IPS-NIHi7 (cell line): ENCODE results near the gene MICAL3.

Experiments used
- DNase-seq: peaks from one replicate; pipeline ENCODE4 v3.0.0; 2012; ENCODE audit warnings: mixed read lengths; ENCODE audit errors: extremely low spot score

Gene MICAL3

DNA sequence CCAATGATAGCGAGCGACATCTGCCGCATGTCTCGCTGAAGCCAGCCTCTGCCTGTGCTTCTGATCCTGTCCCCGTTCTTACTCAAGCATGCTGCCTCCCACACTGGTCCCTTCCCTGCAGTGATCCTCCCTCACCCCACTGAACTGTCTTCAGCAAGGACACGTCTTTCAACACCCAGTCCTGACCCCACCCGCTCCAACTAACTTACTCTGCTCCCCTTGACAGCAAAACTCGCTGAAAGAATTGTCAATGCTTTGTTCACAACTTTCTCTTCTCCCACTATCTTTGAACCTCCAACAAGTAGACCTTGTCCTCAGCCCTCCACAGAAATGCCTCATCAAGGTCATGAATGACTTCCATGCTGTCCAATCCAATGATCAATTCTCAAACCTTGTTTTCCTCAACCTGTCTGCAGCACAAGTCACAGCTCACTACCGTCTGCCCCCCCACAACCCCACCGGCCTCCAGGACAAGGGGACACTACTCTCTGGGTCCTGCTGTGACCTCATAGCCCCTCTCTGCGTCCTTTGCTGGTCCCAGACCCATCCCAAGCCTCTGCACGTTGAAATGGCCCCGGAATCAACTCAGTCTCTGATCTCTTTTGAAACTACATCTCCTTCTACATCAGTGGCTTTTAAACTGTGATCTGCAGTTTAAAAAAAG lies 108.0 kb downstream of the MICAL3 start:
- DNase-seq, result no peak

DNA sequence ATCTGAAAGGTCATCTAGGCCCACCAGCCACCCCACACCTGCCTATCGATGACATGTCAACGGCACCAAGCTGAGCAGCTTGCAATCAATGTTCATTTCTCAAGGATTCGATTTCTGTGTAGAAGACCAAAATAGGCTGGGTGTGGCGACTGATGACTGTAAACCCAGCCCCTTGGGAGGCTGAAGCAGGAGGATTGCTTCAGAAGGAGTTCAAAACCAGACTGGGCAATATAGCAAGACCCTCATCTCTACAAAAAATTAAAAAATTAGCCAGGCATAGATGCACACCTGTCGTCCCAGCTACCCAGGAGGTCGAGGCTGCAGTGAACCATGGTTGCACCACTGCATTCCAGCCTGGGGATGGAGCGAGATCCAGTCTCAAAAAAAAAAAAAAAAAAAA lies 108.7 kb downstream of the MICAL3 start:
- no peak for DNase-seq

GRCh38 chr22:17915188-17915587 lies 109.2 kb downstream of the MICAL3 start:
- no peak for DNase-seq

- DNase-seq, result no peak
These were observed 109.9 kb downstream of the MICAL3 start for GRCh38 chr22:17914474-17914873.

DNA sequence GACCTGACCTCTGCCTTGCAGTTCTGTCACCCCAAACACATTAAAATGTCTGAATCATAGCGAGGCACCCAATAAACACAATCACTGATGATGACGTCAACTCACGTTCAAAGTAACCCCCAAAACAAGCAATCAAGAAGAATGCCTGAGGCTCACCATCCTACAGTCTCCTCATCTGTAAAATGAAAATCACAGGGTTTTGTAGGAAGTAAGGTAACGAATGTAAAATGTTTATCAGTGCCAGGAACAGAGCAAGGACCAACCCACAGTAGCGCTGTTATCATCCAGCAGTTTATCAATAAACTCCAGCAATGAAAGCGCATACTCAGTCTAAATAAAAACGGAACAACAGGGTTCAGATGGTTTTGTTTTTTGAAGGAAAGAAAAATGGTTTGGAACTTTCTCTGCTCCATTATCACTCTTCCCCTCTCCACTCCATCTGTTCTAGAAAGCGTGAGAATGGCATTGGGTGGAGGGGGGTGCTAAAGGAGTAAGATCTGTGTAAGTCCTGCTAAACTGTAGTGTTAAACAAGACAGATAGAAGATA lies 110.5 kb downstream of the MICAL3 start:
- DNase-seq, result no peak

DNA sequence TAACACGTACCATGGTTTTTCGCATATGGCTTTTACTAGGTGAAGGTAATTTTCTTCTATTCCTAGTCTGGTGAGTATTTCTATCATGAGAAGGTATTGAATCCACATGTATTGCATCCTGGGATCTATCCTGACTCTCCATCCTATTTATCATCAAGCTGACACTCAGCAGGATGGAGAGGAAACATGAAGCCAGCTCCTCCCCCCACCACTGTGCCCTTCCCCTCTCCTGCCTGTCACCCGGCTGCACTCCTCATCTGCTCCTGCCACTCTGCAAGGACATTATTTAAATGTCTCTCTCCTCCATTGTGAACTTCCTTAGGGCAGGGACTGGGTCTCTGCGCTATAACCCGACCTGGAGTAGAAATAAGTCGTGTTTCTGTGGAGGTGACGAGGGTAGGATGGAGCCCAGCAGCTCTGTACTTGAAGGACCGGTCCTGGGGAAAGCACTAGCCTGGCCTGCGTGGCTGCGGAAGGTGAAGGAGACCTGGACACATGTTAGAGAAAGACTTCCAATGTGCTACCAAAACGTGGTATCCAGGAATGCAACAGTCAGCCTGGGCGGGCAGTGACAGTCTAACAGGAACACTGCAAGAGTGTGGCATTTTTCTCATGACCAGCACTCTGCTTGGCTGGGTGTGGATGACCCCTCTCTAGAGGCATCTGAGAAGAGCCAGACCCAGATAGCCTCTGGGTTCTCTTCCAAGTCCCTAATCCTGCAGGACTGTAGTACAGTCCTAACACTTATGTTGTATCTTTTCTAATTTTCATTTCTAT lies 111.2 kb downstream of the MICAL3 start:
- no peak for DNase-seq

- DNase-seq, result no peak
These were observed 112.5 kb downstream of the MICAL3 start for GRCh38 chr22:17911887-17912286.

DNA sequence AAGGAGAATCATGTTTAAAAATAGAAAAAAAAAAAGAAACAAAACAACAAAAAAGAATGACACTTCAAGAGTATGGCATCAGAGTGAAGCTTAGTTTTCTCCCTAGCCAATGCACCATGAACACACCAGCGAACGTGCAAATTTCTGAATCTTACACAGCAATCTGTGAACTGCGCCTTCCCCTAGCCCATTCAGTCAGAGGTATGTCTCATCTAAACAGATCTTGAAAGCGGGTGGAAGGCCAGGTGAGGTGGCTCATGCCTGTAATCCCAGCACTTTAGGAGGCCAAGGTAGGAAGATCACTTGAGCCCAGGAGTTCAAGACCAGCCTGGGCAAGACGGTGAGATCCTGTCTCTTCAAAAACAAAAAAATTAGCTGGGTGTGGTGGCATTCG lies 113.1 kb downstream of the MICAL3 start:
- DNase-seq, result no peak

DNA sequence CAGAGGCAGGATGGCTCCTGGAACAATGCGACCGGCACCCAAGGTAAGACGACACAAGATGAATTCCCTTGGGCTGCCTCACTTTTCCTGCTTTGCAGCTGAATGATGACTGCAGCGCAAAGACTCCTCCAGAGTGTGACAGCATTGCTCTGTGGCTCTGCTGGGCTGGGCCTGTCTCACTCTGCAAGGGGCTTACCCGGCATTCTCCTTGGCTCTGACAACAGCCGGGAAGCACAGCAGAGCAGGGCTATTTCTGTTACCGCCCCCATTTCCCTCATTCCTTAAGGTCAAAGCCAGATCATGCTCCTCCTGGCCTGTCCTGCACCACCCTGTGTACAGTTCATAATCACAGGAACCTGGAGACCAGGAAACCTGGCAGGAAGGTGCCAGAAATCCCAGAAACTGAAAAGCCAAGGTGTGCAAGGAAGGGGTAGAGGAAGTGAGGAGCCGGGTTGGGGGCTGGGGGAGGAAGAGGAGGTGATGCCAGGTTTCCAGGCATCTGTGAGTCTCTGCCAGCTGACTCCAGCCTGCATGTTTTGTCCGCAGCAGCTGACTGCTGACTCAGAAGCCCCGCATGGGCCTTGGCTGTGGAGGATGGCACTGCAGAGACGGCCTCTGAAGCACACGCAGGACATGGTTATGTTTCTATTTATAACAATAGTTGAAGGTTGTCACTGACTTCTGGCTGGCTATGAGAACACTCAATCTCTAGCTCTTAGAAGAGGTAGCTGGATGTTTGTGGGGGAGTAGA lies 113.6 kb downstream of the MICAL3 start:
- peak; percentile 87 for DNase-seq

GRCh38 chr22:17907748-17908051 lies 116.7 kb downstream of the MICAL3 start:
- no peak for DNase-seq

DNA sequence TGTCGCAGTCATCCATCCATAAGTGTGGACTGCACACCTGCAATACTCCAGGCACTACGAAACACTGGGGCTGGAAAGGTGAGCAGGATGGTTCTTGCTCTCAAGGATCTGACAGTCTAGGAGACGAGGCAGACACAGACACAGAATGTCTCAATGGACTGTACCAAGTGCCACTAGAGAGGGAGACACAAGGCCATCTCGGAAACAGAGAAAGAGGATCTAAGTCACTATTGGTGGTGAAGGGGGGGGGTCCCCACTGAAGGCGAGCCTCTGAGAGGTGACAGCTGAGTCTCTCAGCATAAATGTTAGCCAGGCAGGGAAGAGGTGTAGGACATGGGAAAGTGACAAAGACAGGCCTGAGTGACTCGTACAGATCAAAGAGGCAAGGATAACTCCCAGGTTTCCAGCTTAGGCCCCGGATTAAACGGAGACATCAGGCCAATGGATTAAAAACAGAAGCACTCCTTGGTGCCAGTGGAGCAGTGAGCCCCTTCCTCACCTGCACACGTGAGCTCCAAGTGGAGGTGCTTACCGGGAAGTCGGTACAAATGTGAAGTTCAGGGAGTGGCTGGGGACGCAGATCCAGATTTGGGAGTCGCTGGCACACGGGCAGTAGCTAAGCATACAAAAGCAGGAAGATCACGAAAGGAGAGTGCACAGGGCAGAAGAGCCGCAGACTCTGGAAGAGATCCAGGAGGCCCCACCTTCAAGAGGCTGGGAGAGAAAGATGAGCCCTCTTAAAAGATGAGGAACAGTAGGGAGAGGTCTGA lies 117.2 kb downstream of the MICAL3 start:
- DNase-seq, result no peak

DNA sequence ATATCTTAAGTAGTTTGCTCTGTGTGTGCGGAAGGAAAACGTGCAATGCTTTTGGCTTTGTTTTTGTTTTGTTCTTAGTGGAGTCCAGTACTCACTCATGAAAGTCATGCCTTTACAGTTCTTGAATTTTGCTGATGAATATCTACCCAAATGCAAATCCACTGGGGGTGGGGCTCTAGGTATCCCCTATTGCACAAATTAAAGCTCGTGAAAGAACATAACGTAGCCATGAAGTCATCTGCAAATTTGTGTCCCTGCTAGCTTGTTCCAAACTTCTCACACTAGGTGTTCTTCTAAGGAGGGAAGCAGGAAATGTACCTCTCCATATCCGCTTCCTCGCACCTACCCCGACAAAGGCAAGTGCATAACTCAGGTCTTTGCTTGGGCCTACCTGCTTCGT lies 118.9 kb downstream of the MICAL3 start:
- DNase-seq, result no peak

DNA sequence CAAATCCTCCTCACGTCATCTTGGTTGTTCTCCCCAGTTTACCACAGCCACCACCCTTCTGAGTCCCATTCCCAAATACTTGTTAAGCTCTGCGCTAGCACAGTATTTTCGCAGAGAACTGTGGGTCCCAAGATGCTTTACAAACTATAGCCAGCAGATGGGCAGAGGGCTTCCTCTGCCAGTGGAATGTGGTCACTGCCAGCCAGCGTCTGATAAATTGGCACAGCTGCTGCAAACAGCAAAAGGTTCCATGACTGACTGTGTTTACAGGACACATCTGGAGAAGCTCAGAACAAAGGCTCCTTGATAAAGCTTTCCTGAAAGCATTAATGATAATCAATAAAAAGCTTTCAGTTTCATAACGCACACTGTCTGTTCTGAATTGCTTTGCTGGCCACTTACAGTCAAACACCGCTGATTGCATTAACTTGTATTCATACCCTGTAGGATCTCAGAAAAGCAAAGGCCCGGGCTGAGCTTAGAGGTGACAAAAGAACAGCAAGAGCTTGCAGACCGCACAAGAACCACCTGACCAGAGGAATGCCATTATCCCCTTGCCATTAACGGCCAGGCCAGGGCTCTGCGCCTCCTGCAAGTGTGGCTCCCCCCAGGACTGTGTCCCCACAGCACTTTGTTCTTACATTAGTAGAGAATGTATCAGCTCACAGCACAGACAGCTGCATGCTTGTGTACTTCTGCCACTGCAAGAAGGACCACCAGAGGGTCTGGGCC lies 120.6 kb downstream of the MICAL3 start:
- DNase-seq, result no peak

- no peak for DNase-seq
These were observed 121.4 kb downstream of the MICAL3 start for GRCh38 chr22:17902960-17903359.

DNA sequence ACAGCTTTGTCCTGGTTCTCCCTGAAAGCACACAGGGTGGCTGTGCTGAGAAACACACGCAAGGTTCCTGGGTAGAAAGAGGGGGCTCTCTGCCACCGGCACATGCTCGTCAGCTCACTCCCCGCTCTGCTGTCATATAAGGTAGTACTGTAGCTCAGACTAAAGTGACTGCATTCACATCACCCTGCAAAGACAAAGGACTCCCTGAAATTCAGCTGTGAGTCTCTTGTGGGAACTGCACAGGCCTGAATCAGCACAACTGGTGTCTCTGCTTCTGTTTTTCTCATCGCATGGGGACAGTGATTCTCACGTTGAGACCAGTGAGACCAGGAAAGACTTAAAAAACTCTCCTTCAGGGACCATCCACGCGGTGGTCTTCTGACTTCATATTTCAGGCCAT lies 126.0 kb downstream of the MICAL3 start:
- no peak for DNase-seq

DNA sequence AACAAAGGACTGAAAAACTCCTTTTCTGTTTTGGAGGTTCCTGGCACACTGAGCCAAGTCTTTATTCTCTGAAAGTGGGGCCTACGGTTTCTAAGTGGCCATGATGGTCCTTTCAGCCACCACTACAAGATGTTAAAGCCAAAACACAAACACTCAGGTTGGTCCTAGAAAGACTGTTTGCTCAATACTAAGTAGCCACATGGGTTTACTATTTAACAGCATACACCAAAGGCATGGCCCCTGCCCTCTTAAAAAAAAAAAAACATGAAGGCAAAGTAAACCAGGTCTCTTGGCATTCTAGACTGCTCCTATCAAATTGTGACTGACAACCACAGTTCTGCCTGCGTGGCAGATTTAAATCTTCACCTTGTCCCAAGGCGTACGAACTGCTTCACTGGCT lies 126.5 kb downstream of the MICAL3 start:
- no peak for DNase-seq

DNA sequence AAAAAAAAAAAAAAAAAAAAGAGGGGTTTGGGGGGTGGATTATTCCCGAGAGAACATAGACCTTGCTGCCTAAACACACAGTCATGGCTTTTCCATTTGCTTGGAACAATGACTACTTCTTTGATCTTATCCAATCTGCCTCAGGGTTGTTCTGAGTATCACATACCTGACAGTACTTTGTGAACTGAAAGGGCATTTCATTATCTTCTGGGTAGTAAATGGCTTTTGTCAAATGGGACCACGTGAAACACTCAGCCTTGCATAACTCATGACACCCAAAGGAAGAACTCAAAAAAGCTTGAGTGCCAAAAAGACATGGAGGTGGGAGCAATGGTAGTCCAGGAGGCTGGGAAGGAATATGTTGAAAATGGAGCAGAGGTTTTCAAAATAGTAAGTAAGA lies 126.9 kb downstream of the MICAL3 start:
- DNase-seq, result no peak

GRCh38 chr22:17896586-17896985 lies 127.8 kb downstream of the MICAL3 start:
- peak; percentile 79 for DNase-seq

- DNase-seq, result no peak
These were observed 130.3 kb downstream of the MICAL3 start for GRCh38 chr22:17893900-17894535.

DNA sequence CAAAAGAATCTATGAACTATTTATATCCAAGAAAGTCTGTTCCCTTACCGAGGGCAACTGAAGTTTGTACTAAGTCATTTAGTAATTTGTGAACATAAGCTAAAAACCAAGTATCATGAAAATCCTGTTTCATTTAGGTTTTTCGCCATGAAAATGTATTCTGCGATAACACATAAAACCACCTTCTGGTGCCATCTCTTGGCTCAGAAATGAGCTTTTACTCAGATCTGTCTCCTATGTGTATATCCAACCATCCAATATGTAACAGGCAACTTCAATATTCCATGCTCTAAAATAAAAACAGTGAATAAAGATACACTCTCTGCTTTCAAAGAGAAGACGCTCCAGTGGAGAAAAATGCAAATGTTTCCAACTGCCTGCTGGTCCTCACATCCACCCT lies 132.0 kb downstream of the MICAL3 start:
- no peak for DNase-seq
